Stimulated activated effector memory CD8-positive, alpha-beta T cell treated with anti-CD3 and anti-CD28 coated beads, Interleukin-12 subunit alpha, Interleukin-12 subunit beta, amount 100 ng/mL, for 72 hours (primary cell): ENCODE data around the gene VPS33B.
A peak's percentile ranks its signal among the peaks of the same experiment; 100 is the strongest.

Experiments
- ATAC-seq: fragments of 150-1000 bp; cut with Tn5 transposase; 2 replicates; pipeline ENCODE4 v1.10.0; 2021
- DNase-seq, 2 donors: peaks; one replicate each; pipeline ENCODE4 v3.0.0; 2021 to 2022; ENCODE audit warnings: low spot score in 2 of 2
- H3K27ac Mint-ChIP-seq: one replicate; pipeline ENCODE4 v1.8.0; 2022; ENCODE audit warnings: mild to moderate bottlenecking, mixed read lengths
- H3K36me3 Mint-ChIP-seq: one replicate; pipeline ENCODE4 v1.8.0; 2022; ENCODE audit warnings: mild to moderate bottlenecking, mixed read lengths
- H3K4me1 Mint-ChIP-seq: one replicate; pipeline ENCODE4 v1.8.0; 2022; ENCODE audit warnings: mixed read lengths
- H3K4me3 Mint-ChIP-seq: one replicate; pipeline ENCODE4 v1.8.0; 2022; ENCODE audit warnings: mild to moderate bottlenecking, mixed read lengths
- H3K9me3 Mint-ChIP-seq: one replicate; pipeline ENCODE4 v1.8.0; 2022; ENCODE audit warnings: mixed read lengths

The VPS33B gene

GRCh38 chr15:91022075-91022831 lies at the start of gene VPS33B:
Gene VPS33B, minus strand, starts transcription at chr15:91022594. Its CDS starts 345 bp downstream, at chr15:91022249.
- H3K4me3 Mint-ChIP-seq = peak within 1 kb of the TSS; percentile 85
- H3K27ac Mint-ChIP-seq = peak within 1 kb of the TSS; percentile 93
- no peaks in the 10 kb centered on the region for H3K9me3 Mint-ChIP-seq
- H3K4me1 Mint-ChIP-seq = peaks cover 44% of the 10 kb centered on the region
- H3K36me3 Mint-ChIP-seq = peaks cover 21% of the 10 kb centered on the region
- DNase-seq (peak; percentile 48 to 89), ATAC-seq (peak; percentile 87)

GRCh38 chr15:91072161-91072560 lies 49.8 kb upstream of the VPS33B start:
- Mint-ChIP-seq H3K9me3 (no peaks in the 10 kb centered on the region), H3K4me3 (no peak overlapping the region), H3K36me3 (no peaks in the 10 kb centered on the region), H3K4me1 (no peaks in the 10 kb centered on the region), H3K27ac (no peak overlapping the region)
- no peak for DNase-seq
- ATAC-seq = no peak

GRCh38 chr15:91070872-91071271 lies 48.5 kb upstream of the VPS33B start:
- Mint-ChIP-seq H3K27ac (no peak overlapping the region), H3K36me3 (no peaks in the 10 kb centered on the region), H3K4me1 (no peaks in the 10 kb centered on the region), H3K4me3 (no peak overlapping the region), H3K9me3 (no peaks in the 10 kb centered on the region)
- DNase-seq (no peak), ATAC-seq (no peak)

GRCh38 chr15:91068966-91069365 lies 46.6 kb upstream of the VPS33B start:
- ATAC-seq (no peak), DNase-seq (no peak)
- Mint-ChIP-seq H3K27ac (no peak overlapping the region), H3K36me3 (no peaks in the 10 kb centered on the region), H3K4me1 (no peaks in the 10 kb centered on the region), H3K4me3 (no peak overlapping the region), H3K9me3 (peaks cover 2% of the 10 kb centered on the region)

- ATAC-seq (no peak), DNase-seq (no peak)
- H3K4me1 Mint-ChIP-seq = no peaks in the 10 kb centered on the region
- no peak overlapping the region for H3K27ac Mint-ChIP-seq
- H3K36me3 Mint-ChIP-seq = no peaks in the 10 kb centered on the region
- no peak overlapping the region for H3K4me3 Mint-ChIP-seq
- H3K9me3 Mint-ChIP-seq = peaks cover 2% of the 10 kb centered on the region
Measured at GRCh38 chr15:91068436-91068835, 46.0 kb upstream of the VPS33B start.

GRCh38 chr15:91067036-91067435 lies 44.6 kb upstream of the VPS33B start:
- no peak overlapping the region for H3K4me3 Mint-ChIP-seq
- DNase-seq = no peak

GRCh38 chr15:91065505-91065904 lies 43.1 kb upstream of the VPS33B start:
- ATAC-seq (no peak), DNase-seq (no peak)
- peaks cover 2% of the 10 kb centered on the region for H3K9me3 Mint-ChIP-seq
- no peaks in the 10 kb centered on the region for H3K36me3 Mint-ChIP-seq
- no peak overlapping the region for H3K4me3 Mint-ChIP-seq
- H3K27ac Mint-ChIP-seq = no peak overlapping the region
- H3K4me1 Mint-ChIP-seq = no peaks in the 10 kb centered on the region

More at GRCh38 chr15:91067036-91067435, 44.6 kb upstream of the VPS33B start:
- Mint-ChIP-seq H3K4me1 (no peaks in the 10 kb centered on the region), H3K27ac (no peak overlapping the region), H3K9me3 (peaks cover 2% of the 10 kb centered on the region), H3K36me3 (no peaks in the 10 kb centered on the region)
- ATAC-seq = no peak

- Mint-ChIP-seq H3K4me3 (no peak overlapping the region), H3K36me3 (no peaks in the 10 kb centered on the region), H3K4me1 (no peaks in the 10 kb centered on the region), H3K9me3 (peaks cover 2% of the 10 kb centered on the region), H3K27ac (no peak overlapping the region)
- no peak for ATAC-seq
- DNase-seq = no peak
Measured at GRCh38 chr15:91061997-91062396, 39.6 kb upstream of the VPS33B start.

- ATAC-seq (no peak), DNase-seq (no peak)
- no peaks in the 10 kb centered on the region for H3K36me3 Mint-ChIP-seq
- no peak overlapping the region for H3K27ac Mint-ChIP-seq
- no peak overlapping the region for H3K4me3 Mint-ChIP-seq
- H3K4me1 Mint-ChIP-seq = peaks cover 2% of the 10 kb centered on the region
- peaks cover 2% of the 10 kb centered on the region for H3K9me3 Mint-ChIP-seq
Measured at GRCh38 chr15:91061230-91061629, 38.8 kb upstream of the VPS33B start.

- H3K36me3 Mint-ChIP-seq = no peaks in the 10 kb centered on the region
- peak; percentile 45 for ATAC-seq
- no peak for DNase-seq
- no peaks in the 10 kb centered on the region for H3K9me3 Mint-ChIP-seq
- peaks cover 10% of the 10 kb centered on the region for H3K4me1 Mint-ChIP-seq
- no peak overlapping the region for H3K27ac Mint-ChIP-seq
- no peak overlapping the region for H3K4me3 Mint-ChIP-seq
Measured at GRCh38 chr15:91055548-91056331, 33.3 kb upstream of the VPS33B start.

- no peak overlapping the region for H3K4me3 Mint-ChIP-seq
- H3K9me3 Mint-ChIP-seq = no peaks in the 10 kb centered on the region
- H3K36me3 Mint-ChIP-seq = no peaks in the 10 kb centered on the region
- no peak for DNase-seq
- peaks cover 10% of the 10 kb centered on the region for H3K4me1 Mint-ChIP-seq
- no peak for ATAC-seq
- H3K27ac Mint-ChIP-seq = no peak overlapping the region
Measured at GRCh38 chr15:91054816-91055215, 32.4 kb upstream of the VPS33B start.

- no peak overlapping the region for H3K4me3 Mint-ChIP-seq
- H3K27ac Mint-ChIP-seq = no peak overlapping the region
- DNase-seq = no peak
- no peak for ATAC-seq
- no peaks in the 10 kb centered on the region for H3K9me3 Mint-ChIP-seq
- H3K36me3 Mint-ChIP-seq = no peaks in the 10 kb centered on the region
- peaks cover 22% of the 10 kb centered on the region for H3K4me1 Mint-ChIP-seq
Measured at GRCh38 chr15:91051248-91051647, 28.9 kb upstream of the VPS33B start.

- Mint-ChIP-seq H3K9me3 (no peaks in the 10 kb centered on the region), H3K4me3 (no peak overlapping the region), H3K4me1 (peaks cover 14% of the 10 kb centered on the region), H3K27ac (no peak overlapping the region), H3K36me3 (no peaks in the 10 kb centered on the region)
- no peak for DNase-seq
- ATAC-seq = no peak
Measured at GRCh38 chr15:91050128-91050455, 27.7 kb upstream of the VPS33B start.

GRCh38 chr15:91049378-91050127 lies 27.2 kb upstream of the VPS33B start:
- ATAC-seq = peak; percentile 70
- DNase-seq = peak in 1 of 2 donors; percentile 66
- Mint-ChIP-seq H3K9me3 (no peaks in the 10 kb centered on the region), H3K4me3 (no peak overlapping the region), H3K4me1 (peaks cover 14% of the 10 kb centered on the region), H3K36me3 (no peaks in the 10 kb centered on the region), H3K27ac (no peak overlapping the region)

- ATAC-seq (no peak), DNase-seq (no peak)
- no peak overlapping the region for H3K4me3 Mint-ChIP-seq
- peak overlapping the region; percentile 83 for H3K27ac Mint-ChIP-seq
- H3K9me3 Mint-ChIP-seq = no peaks in the 10 kb centered on the region
- H3K4me1 Mint-ChIP-seq = peaks cover 14% of the 10 kb centered on the region
- H3K36me3 Mint-ChIP-seq = no peaks in the 10 kb centered on the region
Measured at GRCh38 chr15:91047545-91048199, 25.3 kb upstream of the VPS33B start.
